BE2C (cell line): ENCODE data around the gene LHPP.
"Not testable (repeated sequence)": the region's sequence is repeated elsewhere in the genome, so short reads cannot be mapped to it uniquely, and the experiment has no call there.

Experiments used
- DNase-seq: peaks from one replicate; pipeline ENCODE4 v3.0.0-alpha.2; 2020
- H3K27me3 ChIP-seq: fragments of 250-450 bp; sonication (Bioruptor Pico); 2 replicates; pipeline ENCODE4 v1.5.1; 2020; ENCODE audit warnings: mild to moderate bottlenecking
- H3K36me3 ChIP-seq: fragments of 250-450 bp; sonication (Bioruptor Pico); 2 replicates; pipeline ENCODE4 v1.5.1; 2020; ENCODE audit warnings: mild to moderate bottlenecking
- H3K4me1 ChIP-seq: fragments of 250-450 bp; sonication (Bioruptor Pico); 2 replicates; pipeline ENCODE4 v1.5.1; 2020
- H3K4me3 ChIP-seq: 2 replicates; pipeline ENCODE4 v1.5.1; 2011; ENCODE audit warnings: low read depth, low read length
- H3K9me3 ChIP-seq: fragments of 250-450 bp; sonication (Bioruptor Pico); 2 replicates; pipeline ENCODE4 v1.5.1; 2020
- CTCF ChIP-seq: IDR thresholded peaks from 2 replicates; pipeline ENCODE4 v1.5.1; 2012; ENCODE audit warnings: mild to moderate bottlenecking, low read depth, low read length

The LHPP gene

GRCh38 chr10:124578231-124579010 lies 116.8 kb downstream of the LHPP start:
- H3K4me3 ChIP-seq, result no peak overlapping the region
- H3K36me3 ChIP-seq, result no peaks in the 10 kb centered on the region
- no peak for TF ChIP-seq CTCF
- H3K27me3 ChIP-seq, result no peaks in the 10 kb centered on the region
- no peaks in the 10 kb centered on the region for H3K4me1 ChIP-seq
- peak; percentile 3 for DNase-seq
- H3K9me3 ChIP-seq, result no peaks in the 10 kb centered on the region

- Histone ChIP-seq H3K4me1 (no peaks in the 10 kb centered on the region), H3K9me3 (no peaks in the 10 kb centered on the region), H3K4me3 (no peak overlapping the region), H3K36me3 (no peaks in the 10 kb centered on the region), H3K27me3 (no peaks in the 10 kb centered on the region)
- DNase-seq, result peak; percentile 3
- no peak for TF ChIP-seq CTCF
Observed at GRCh38 chr10:124579011-124579399, 117.4 kb downstream of the LHPP start.

- H3K4me1 ChIP-seq, result 0 out of 2 replicates have a peak, but pooled peaks cover 5% of the 10 kb centered on the region
- no peak overlapping the region for H3K4me3 ChIP-seq
- TF ChIP-seq CTCF, result no peak
- no peak for DNase-seq
- H3K36me3 ChIP-seq, result no peaks in the 10 kb centered on the region
- no peaks in the 10 kb centered on the region for H3K9me3 ChIP-seq
- no peaks in the 10 kb centered on the region for H3K27me3 ChIP-seq
Observed at GRCh38 chr10:124586142-124586541, 124.5 kb downstream of the LHPP start.

- Histone ChIP-seq H3K4me3 (no peak overlapping the region), H3K4me1 (0 out of 2 replicates have a peak, but pooled peaks cover 5% of the 10 kb centered on the region), H3K36me3 (no peaks in the 10 kb centered on the region), H3K9me3 (no peaks in the 10 kb centered on the region), H3K27me3 (no peaks in the 10 kb centered on the region)
- TF ChIP-seq CTCF, result no peak
- DNase-seq, result no peak
Observed at GRCh38 chr10:124587811-124588211, 126.2 kb downstream of the LHPP start.

- H3K36me3 ChIP-seq, DNase-seq, H3K4me1 ChIP-seq, H3K27me3 ChIP-seq, H3K4me3 ChIP-seq, H3K9me3 ChIP-seq: not testable (repeated sequence)
Observed at GRCh38 chr10:124588341-124588735, 126.7 kb downstream of the LHPP start.

GRCh38 chr10:124588736-124589490 lies 127.3 kb downstream of the LHPP start:
- Histone ChIP-seq H3K4me3 (no peak overlapping the region), H3K36me3 (no peaks in the 10 kb centered on the region), H3K27me3 (no peaks in the 10 kb centered on the region), H3K9me3 (no peaks in the 10 kb centered on the region), H3K4me1 (0 out of 2 replicates have a peak, but pooled peaks cover 5% of the 10 kb centered on the region)
- no peak for TF ChIP-seq CTCF
- DNase-seq, result peak; percentile 25
